ENCODE data around the gene ATPAF1.
A peak's percentile ranks its signal among the peaks of the same experiment; 100 is the strongest.

Gene ATPAF1

DNA sequence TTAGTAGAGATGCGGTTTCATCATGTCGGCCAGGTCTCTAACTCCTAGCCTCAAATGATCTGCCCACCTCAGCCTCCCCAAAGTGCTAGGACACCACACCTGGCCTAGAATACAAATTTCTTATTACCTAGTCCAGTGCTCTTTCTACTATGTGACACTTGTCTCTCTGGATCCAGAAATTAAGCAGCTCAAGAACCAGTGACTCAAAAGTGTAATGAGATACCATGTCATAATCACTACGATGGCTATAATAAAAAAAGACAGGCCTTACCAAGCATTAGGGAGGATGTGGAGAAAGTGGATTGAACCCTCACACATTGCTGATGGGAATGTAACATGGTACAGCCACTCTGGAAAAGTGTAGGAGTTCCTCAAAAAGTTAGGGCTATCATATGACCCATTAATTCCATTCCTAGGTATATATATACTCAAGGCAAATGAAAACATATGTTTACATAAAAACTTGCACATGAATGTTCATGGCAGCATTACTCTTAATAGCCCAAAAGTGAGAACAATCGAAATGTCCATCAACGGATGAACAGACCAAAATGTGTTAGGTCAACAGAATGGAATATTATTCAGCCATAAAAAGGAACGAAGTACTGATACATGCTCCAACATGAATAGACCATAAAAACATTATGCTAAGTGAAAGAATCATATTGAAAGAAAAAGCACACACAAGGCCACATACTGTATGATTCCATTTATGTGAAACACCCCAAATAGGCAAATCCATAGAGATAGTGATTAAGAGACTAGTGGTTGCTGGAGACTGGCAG is 11.8 kb upstream of the ATPAF1 start:
- no peak for DNase-seq (ENCODE audit: low spot score)
- TF ChIP-seq, protein P1, sequence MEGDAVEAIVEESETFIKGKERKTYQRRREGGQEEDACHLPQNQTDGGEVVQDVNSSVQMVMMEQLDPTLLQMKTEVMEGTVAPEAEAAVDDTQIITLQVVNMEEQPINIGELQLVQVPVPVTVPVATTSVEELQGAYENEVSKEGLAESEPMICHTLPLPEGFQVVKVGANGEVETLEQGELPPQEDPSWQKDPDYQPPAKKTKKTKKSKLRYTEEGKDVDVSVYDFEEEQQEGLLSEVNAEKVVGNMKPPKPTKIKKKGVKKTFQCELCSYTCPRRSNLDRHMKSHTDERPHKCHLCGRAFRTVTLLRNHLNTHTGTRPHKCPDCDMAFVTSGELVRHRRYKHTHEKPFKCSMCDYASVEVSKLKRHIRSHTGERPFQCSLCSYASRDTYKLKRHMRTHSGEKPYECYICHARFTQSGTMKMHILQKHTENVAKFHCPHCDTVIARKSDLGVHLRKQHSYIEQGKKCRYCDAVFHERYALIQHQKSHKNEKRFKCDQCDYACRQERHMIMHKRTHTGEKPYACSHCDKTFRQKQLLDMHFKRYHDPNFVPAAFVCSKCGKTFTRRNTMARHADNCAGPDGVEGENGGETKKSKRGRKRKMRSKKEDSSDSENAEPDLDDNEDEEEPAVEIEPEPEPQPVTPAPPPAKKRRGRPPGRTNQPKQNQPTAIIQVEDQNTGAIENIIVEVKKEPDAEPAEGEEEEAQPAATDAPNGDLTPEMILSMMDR (IDR thresholded peaks at IDR 0.05; ENCODE audit: extremely low read depth, missing control alignments): no peak

DNA sequence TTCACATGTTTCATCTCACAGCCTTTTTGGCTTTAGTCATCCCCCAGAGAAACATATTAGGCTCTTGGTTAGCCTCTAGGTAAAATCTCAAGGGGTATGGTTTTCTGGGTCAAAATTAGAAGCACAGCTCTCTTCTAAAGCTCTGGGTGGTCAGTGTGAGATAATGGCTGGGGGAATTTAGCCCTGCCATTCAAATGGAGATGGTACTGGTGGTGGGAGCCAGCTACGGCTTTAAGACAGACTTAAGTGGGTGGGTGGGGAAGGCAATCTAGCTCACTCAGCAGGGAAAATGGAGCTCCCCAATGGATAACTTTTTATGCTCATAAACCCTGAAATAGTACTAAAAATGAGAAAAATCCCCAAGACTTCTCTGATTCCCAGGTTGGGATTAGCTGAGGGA is 9.2 kb upstream of the ATPAF1 start:
- TF ChIP-seq, protein P1 (IDR thresholded peaks at IDR 0.05; ENCODE audit: extremely low read depth, missing control alignments): no peak
- no peak for DNase-seq (ENCODE audit: low spot score)

DNA sequence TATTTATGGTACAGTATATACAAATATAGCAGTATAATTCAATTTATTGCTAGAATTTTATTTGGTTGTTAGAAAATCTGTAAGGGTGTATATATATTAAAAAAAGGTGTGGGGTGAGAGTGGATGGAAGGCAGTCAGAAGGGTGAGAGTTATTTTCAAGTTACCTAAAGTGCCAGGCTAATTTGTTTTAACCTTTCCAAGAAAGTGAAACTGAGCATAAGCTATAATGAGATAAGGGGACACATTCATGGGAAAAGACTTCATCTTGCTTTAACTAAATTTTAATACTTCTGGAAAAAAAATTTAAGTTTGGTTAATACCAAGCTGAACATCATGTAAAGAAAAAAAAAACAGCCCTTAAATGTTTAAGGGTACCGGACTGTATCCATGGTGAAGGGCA is 8.4 kb upstream of the ATPAF1 start:
- no peak for DNase-seq (ENCODE audit: low spot score)
- TF ChIP-seq, protein P1 (IDR thresholded peaks at IDR 0.05; ENCODE audit: extremely low read depth, missing control alignments): no peak

DNA sequence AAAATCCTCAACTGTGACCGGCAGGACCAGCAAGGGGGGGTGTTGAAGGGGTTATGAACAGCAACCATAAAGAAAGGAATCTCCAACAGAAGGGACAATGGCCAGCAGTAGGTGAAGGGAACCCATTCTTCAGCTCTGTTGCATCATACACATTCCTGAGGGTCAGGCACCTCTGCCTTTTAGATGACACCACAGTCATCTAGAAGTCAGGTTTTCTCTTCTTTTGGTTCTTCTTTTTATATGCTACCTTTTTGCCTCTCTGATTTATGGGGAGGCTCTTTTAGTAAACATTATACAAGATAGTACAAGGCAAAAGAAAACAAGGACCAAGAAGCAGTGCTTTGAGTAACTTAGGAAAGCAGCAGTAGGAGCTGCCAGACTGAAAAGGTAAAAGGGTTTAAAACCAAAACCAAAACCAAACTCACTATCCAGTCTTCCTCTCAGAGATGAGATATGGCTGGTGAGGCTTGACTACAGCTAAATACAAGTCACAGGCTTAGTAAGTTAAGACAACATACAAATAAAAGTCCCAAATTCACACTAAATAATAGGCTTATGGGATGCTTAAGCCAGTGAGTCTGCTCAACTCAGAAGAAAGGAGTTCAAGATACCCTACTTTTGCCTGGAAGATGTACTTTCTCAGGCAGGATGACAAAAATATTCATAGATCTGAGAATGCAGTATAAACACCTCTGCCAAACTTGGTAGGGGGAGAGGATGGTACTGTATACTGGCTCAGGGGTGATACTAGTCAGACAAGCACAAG is 7.6 kb upstream of the ATPAF1 start:
- DNase-seq (ENCODE audit: low spot score): peak; percentile 48
- TF ChIP-seq, protein P1 (IDR thresholded peaks at IDR 0.05; ENCODE audit: extremely low read depth, missing control alignments): no peak

DNA sequence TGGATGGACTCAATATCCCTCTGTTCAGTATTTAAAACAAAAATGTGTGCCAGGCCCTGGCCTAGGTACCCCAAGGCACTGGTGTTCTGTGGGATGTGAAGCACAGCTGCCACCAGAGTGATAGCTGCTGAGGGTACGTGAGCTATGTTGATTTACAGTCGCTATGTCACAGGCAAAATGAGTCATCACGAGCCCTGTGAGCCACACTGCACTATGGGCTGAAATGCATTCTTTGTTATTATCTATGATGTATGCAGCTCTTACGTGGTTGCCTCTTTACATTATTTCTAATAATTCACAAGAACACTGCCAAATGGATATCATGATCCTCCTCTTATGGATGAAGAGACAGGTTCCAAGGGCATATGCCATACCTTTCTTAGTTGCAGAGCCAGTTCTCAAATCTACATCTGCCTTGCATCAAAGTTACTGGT is 5.6 kb upstream of the ATPAF1 start:
- TF ChIP-seq, protein P1 (IDR thresholded peaks at IDR 0.05; ENCODE audit: extremely low read depth, missing control alignments): no peak
- DNase-seq (ENCODE audit: low spot score): no peak

DNA sequence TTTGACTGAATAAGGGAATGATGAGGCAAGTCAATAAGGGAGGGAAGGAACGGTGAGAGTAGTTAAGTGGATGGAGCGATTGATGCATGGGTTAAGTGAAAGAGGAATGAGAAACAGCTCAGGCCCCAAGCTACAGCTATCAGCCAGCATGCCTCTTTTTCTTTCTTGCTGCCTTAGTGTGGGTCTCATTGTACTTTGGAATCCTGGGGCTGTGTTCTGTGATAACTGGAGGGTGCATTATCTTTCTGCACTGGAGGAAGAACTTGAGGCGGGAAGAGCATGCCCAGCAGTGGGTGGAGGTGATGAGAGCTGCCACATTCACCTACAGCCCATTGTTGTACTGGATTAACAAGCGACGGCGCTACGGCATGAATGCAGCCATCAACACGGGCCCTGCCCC is 4.5 kb upstream of the ATPAF1 start:
- DNase-seq (ENCODE audit: low spot score): no peak
- TF ChIP-seq, protein P1 (IDR thresholded peaks at IDR 0.05; ENCODE audit: extremely low read depth, missing control alignments): no peak

DNA sequence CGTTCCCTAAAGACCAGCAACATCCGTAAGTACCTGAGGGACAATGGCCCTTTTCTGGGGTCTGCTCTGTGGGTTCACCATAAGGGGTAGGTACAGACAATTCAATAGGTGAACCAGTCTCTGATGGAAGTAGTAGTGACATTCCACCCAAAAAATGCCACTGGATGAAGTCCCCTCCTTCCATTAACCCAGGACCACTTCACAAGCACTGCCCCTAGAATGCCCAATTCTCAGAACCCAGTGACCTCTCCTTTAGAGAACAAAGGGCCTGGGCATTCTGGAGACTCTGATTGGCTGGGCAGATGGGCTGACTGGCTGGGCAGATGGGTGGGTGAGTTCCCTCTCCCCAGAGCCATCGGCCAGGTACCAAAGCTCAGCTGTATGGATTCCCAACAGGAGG is 3.4 kb upstream of the ATPAF1 start, which contains the start of gene TEX38:
Gene TEX38, plus strand, starts transcription at position 301 of the 400 bp plus-strand sequence. Its CDS starts 81 bp downstream, at position 382.
- DNase-seq (ENCODE audit: low spot score): no peak
- TF ChIP-seq, protein P1 (IDR thresholded peaks at IDR 0.05; ENCODE audit: extremely low read depth, missing control alignments): no peak
